HL-60 (cell line): Measurements from ENCODE around the gene ANKRD35.

Source experiments
- DNase-seq, 2 experiments: peaks; one replicate each; pipeline ENCODE4 v3.0.0-alpha.2; 2010 to 2020; ENCODE audit warnings: low read depth in 1 of 2, low spot score in 1 of 2
- H3K27ac ChIP-seq: fragments of 250-450 bp; sonication (Bioruptor Pico); replicated peaks from 2 replicates; pipeline ENCODE4 v1.5.1; 2020; ENCODE audit warnings: mild to moderate bottlenecking, moderate library complexity
- H3K27me3 ChIP-seq: fragments of 250-450 bp; sonication (Bioruptor Pico); 2 replicates; pipeline ENCODE4 v1.5.1; 2021; ENCODE audit warnings: mild to moderate bottlenecking, moderate library complexity; ENCODE audit not compliant: insufficient read depth, poor library complexity, severe bottlenecking
- H3K4me3 ChIP-seq: replicated peaks from 2 replicates; pipeline ENCODE4 v1.5.1; 2011; ENCODE audit warnings: mild to moderate bottlenecking, control low read depth, low read length; ENCODE audit not compliant: insufficient read depth
- CTCF ChIP-seq: IDR thresholded peaks from one replicate; pipeline ENCODE4 v1.5.1; 2011; ENCODE audit warnings: low read length, control low read depth, inconsistent platforms; ENCODE audit not compliant: insufficient read depth
- GABPA ChIP-seq: IDR thresholded peaks from 2 replicates; pipeline ENCODE4 v1.6.1; 2012; ENCODE audit warnings: low read depth
- POLR2AphosphoS5 ChIP-seq: IDR thresholded peaks from 2 replicates; pipeline ENCODE4 v1.6.1; 2012; ENCODE audit warnings: low read depth
- REST ChIP-seq: IDR thresholded peaks from 2 replicates; pipeline ENCODE4 v1.6.1; 2012; ENCODE audit warnings: low read depth; ENCODE audit not compliant: insufficient replicate concordance
- SPI1 ChIP-seq: IDR thresholded peaks from 2 replicates; pipeline ENCODE4 v1.6.1; 2012; ENCODE audit warnings: low read depth, mild to moderate bottlenecking, borderline replicate concordance

The ANKRD35 gene

GRCh38 chr1:145906954-145907753 lies 21.5 kb upstream of the ANKRD35 start:
- H3K27ac ChIP-seq, result no peak overlapping the region
- TF ChIP-seq SPI1 (no peak), POLR2AphosphoS5 (no peak), CTCF (no peak), REST (no peak), GABPA (no peak)
- H3K27me3 ChIP-seq, result no peaks in the 10 kb centered on the region
- no peak overlapping the region for H3K4me3 ChIP-seq
- no peak for DNase-seq

- Histone ChIP-seq H3K4me3 (no peak overlapping the region), H3K27ac (no peak overlapping the region), H3K27me3 (no peaks in the 10 kb centered on the region)
- no peak for DNase-seq
- TF ChIP-seq REST (no peak), GABPA (no peak), CTCF (no peak), SPI1 (no peak), POLR2AphosphoS5 (no peak)
These were observed 15.8 kb upstream of the ANKRD35 start for GRCh38 chr1:145901312-145902021.

- Histone ChIP-seq H3K27ac (no peak overlapping the region), H3K27me3 (no peaks in the 10 kb centered on the region), H3K4me3 (no peak overlapping the region)
- TF ChIP-seq CTCF (no peak), GABPA (no peak), SPI1 (no peak), REST (no peak), POLR2AphosphoS5 (no peak)
- no peak for DNase-seq
These were observed 13.1 kb upstream of the ANKRD35 start for GRCh38 chr1:145898756-145899155.
